Gastroesophageal sphincter (tissue), 3 donors: ENCODE data around the gene GALNS.

Source experiments
- EP300 ChIP-seq: sonication (generic); formaldehyde crosslinking; IDR thresholded peaks from one replicate; pipeline ENCODE4 v1.6.1; 2017; ENCODE audit warnings: antibody characterized with exemption, mild to moderate bottlenecking
- POLR2A ChIP-seq, 2 donors: fragments of 450-650 bp; IDR thresholded peaks; one replicate each; pipeline ENCODE4 v1.6.1; 2017; ENCODE audit warnings: antibody characterized with exemption in 2 of 2, mild to moderate bottlenecking in 2 of 2, moderate library complexity in 1 of 2
- POLR2AphosphoS5 ChIP-seq: sonication (generic); formaldehyde crosslinking; IDR thresholded peaks from one replicate; pipeline ENCODE4 v1.6.1; 2017; ENCODE audit warnings: antibody characterized with exemption
- TF ChIP-seq, protein P1 (sequence below), 4 experiments: fragments of 200-600 bp in 2 of 4; fragments of 450-650 bp in 2 of 4; sonication (generic) in 1 of 4; IDR thresholded peaks; one replicate each; pipeline ENCODE4 v1.5.1; 2017 to 2019; ENCODE audit warnings: antibody characterized with exemption in 4 of 4, mild to moderate bottlenecking in 2 of 4, moderate library complexity in 2 of 4

GRCh38 chr16:88844419-88845036 lies 12.2 kb downstream of the GALNS start:
- TF ChIP-seq, protein P1, sequence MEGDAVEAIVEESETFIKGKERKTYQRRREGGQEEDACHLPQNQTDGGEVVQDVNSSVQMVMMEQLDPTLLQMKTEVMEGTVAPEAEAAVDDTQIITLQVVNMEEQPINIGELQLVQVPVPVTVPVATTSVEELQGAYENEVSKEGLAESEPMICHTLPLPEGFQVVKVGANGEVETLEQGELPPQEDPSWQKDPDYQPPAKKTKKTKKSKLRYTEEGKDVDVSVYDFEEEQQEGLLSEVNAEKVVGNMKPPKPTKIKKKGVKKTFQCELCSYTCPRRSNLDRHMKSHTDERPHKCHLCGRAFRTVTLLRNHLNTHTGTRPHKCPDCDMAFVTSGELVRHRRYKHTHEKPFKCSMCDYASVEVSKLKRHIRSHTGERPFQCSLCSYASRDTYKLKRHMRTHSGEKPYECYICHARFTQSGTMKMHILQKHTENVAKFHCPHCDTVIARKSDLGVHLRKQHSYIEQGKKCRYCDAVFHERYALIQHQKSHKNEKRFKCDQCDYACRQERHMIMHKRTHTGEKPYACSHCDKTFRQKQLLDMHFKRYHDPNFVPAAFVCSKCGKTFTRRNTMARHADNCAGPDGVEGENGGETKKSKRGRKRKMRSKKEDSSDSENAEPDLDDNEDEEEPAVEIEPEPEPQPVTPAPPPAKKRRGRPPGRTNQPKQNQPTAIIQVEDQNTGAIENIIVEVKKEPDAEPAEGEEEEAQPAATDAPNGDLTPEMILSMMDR (IDR thresholded peaks at IDR 0.05), result no peak
- TF ChIP-seq POLR2A (IDR thresholded peaks at IDR 0.05), result no peak
- no peak for TF ChIP-seq EP300
- TF ChIP-seq POLR2AphosphoS5, result no peak
